HG03558 (cell line): ENCODE data around the gene QPCTL.
"Not testable (repeated sequence)": the region's sequence is repeated elsewhere in the genome, so short reads cannot be mapped to it uniquely, and the experiment has no call there.

Source experiments
- ATAC-seq: cut with Tn5 transposase; IDR thresholded peaks from one replicate; pipeline ENCODE4 v1.9.1; 2021; ENCODE audit warnings: moderate number of reproducible peaks; ENCODE audit not compliant: unreplicated experiment; ENCODE audit errors: extremely low read depth

Gene QPCTL

GRCh38 chr19:45716359-45717130 lies 24.1 kb downstream of the QPCTL start:
- no peak for ATAC-seq

GRCh38 chr19:45717131-45717982 lies 24.9 kb downstream of the QPCTL start:
- ATAC-seq = peak; percentile 79

GRCh38 chr19:45717983-45718650 lies 25.7 kb downstream of the QPCTL start:
- no peak for ATAC-seq

- ATAC-seq = not testable (repeated sequence)
Observed at GRCh38 chr19:45720065-45720464, 27.6 kb downstream of the QPCTL start.

- not testable (repeated sequence) for ATAC-seq
Observed at GRCh38 chr19:45728683-45729082, 36.2 kb downstream of the QPCTL start.

GRCh38 chr19:45729800-45730290 lies 37.4 kb downstream of the QPCTL start:
- ATAC-seq = no peak

GRCh38 chr19:45730368-45731288 lies 38.2 kb downstream of the QPCTL start, which contains the start of gene FBXO46:
TSS of gene FBXO46 (minus strand) at chr19:45730896. CDS start at chr19:45713495, 17,401 bp downstream.
- peak; percentile 76 for ATAC-seq

GRCh38 chr19:45733160-45733810 lies 40.8 kb downstream of the QPCTL start, which contains the start of gene MEIOSIN:
TSS of gene MEIOSIN (plus strand) at chr19:45733439. CDS start at chr19:45735377, 1,938 bp downstream.
- no peak for ATAC-seq

GRCh38 chr19:45739498-45740439 lies 47.3 kb downstream of the QPCTL start:
- ATAC-seq = no peak

- no peak for ATAC-seq
Observed at GRCh38 chr19:45742969-45743368, 50.5 kb downstream of the QPCTL start.

- ATAC-seq = no peak
Observed at GRCh38 chr19:45745606-45746005, 53.1 kb downstream of the QPCTL start.

GRCh38 chr19:45746866-45747265 lies 54.4 kb downstream of the QPCTL start:
- ATAC-seq = no peak

GRCh38 chr19:45747513-45747912 lies 55.0 kb downstream of the QPCTL start:
- no peak for ATAC-seq

- ATAC-seq = not testable (repeated sequence)
Observed at GRCh38 chr19:45751483-45751882, 59.0 kb downstream of the QPCTL start.

- ATAC-seq = no peak
Observed at GRCh38 chr19:45752639-45753038, 60.2 kb downstream of the QPCTL start.

GRCh38 chr19:45753548-45753947 lies 61.1 kb downstream of the QPCTL start:
- no peak for ATAC-seq
